CD1c-positive myeloid dendritic cell (primary cell): ENCODE measurements around the gene KDM3A.
"Not testable (repeated sequence)": the region's sequence is repeated elsewhere in the genome, so short reads cannot be mapped to it uniquely, and the experiment has no call there.

Experiments used
- DNase-seq: peaks from one replicate; pipeline ENCODE4 v3.0.0-alpha.2; 2016; ENCODE audit errors: extremely low spot score

Gene KDM3A

GRCh38 chr2:86476092-86476491, 34.9 kb downstream of the KDM3A start:
- DNase-seq = no peak

GRCh38 chr2:86476918-86477317, 35.7 kb downstream of the KDM3A start:
- DNase-seq = no peak

GRCh38 chr2:86477349-86477748, 36.2 kb downstream of the KDM3A start:
- no peak for DNase-seq

GRCh38 chr2:86480105-86480504, 38.9 kb downstream of the KDM3A start:
- DNase-seq = no peak

GRCh38 chr2:86482034-86482433, 40.9 kb downstream of the KDM3A start:
- no peak for DNase-seq

GRCh38 chr2:86484385-86484784, 43.2 kb downstream of the KDM3A start:
- no peak for DNase-seq

GRCh38 chr2:86485103-86485502, 43.9 kb downstream of the KDM3A start:
- no peak for DNase-seq

- DNase-seq = no peak
Measured at GRCh38 chr2:86485802-86486201, 44.6 kb downstream of the KDM3A start.

GRCh38 chr2:86487062-86487461, 45.9 kb downstream of the KDM3A start:
- no peak for DNase-seq

- DNase-seq = no peak
Measured at GRCh38 chr2:86488561-86489250, 47.5 kb downstream of the KDM3A start.

GRCh38 chr2:86489542-86489941, 48.4 kb downstream of the KDM3A start:
- no peak for DNase-seq

- DNase-seq = no peak
Measured at GRCh38 chr2:86490245-86490644, 49.1 kb downstream of the KDM3A start.

GRCh38 chr2:86491088-86491487, 49.9 kb downstream of the KDM3A start:
- no peak for DNase-seq

- DNase-seq = no peak
Measured at GRCh38 chr2:86492048-86492453, 50.9 kb downstream of the KDM3A start.

GRCh38 chr2:86496391-86496790, 55.2 kb downstream of the KDM3A start:
- not testable (repeated sequence) for DNase-seq

- no peak for DNase-seq
Measured at GRCh38 chr2:86498468-86499260, 57.5 kb downstream of the KDM3A start.

- DNase-seq = no peak
Measured at GRCh38 chr2:86499326-86499725, 58.2 kb downstream of the KDM3A start.

GRCh38 chr2:86500325-86501083, 59.3 kb downstream of the KDM3A start:
- DNase-seq = no peak

- no peak for DNase-seq
Measured at GRCh38 chr2:86507600-86507999, 66.4 kb downstream of the KDM3A start.

GRCh38 chr2:86510436-86510933, 69.3 kb downstream of the KDM3A start:
- DNase-seq = no peak

GRCh38 chr2:86512034-86512433, 70.9 kb downstream of the KDM3A start:
- DNase-seq = no peak

- DNase-seq = no peak
Measured at GRCh38 chr2:86512892-86513291, 71.7 kb downstream of the KDM3A start.
